Kidney capillary endothelial cell (primary cell): Measurements from ENCODE around the gene MYO15A.
"Not testable (repeated sequence)": the region's sequence is repeated elsewhere in the genome, so short reads cannot be mapped to it uniquely, and the experiment has no call there.

Source experiments
- DNase-seq: peaks from one replicate; pipeline ENCODE4 v3.0.0-alpha.2; 2018; ENCODE audit warnings: low spot score

MYO15A gene

DNA sequence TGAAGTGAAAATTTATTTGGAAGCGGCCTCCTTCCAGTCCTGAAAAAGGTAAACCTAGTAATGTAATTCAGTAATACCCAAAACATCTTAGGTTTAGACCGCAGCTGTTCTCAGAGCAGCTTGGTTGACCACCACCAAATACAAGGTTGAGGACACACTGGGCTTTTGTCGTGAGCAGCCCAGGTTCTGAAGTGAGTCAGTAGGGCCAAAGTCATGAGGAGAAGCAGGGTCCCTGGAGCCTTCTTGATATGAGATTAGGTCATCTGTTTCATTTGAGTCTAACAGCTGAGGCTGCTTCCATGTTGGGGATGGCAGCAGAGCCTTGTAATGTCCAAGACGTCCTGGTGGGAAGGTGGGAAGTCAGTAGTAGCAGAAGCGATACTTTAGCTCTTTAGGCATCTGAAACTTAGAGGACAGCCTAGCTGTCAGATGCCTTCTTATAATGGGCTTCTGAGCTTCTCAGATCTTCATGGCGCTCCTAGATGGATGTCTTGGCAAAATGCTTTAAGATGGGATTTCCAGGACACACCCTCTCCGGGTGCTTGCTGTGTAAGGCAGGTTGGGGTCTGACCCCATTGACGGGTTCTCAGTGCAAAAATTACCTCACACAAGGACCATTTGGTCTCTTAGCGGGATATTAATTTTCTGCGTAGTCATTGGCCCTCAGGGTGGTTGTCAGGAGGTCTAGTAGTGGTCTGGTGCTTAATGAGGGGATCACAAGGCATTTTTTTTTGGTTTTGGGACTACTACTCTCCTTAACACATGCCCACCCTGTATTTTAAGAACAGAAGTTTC is 77.5 kb downstream of the MYO15A start:
- DNase-seq, result no peak

GRCh38 chr17:18186627-18186982 is 78.0 kb downstream of the MYO15A start:
- no peak for DNase-seq

- no peak for DNase-seq
These were observed 78.7 kb downstream of the MYO15A start for GRCh38 chr17:18187226-18187625.

GRCh38 chr17:18187821-18188761 is 79.5 kb downstream of the MYO15A start:
- no peak for DNase-seq

- no peak for DNase-seq
These were observed 82.2 kb downstream of the MYO15A start for GRCh38 chr17:18190628-18191235.

GRCh38 chr17:18191236-18191667 is 82.7 kb downstream of the MYO15A start:
- DNase-seq, result peak; percentile 83

GRCh38 chr17:18191967-18192366 is 83.4 kb downstream of the MYO15A start:
- no peak for DNase-seq

DNA sequence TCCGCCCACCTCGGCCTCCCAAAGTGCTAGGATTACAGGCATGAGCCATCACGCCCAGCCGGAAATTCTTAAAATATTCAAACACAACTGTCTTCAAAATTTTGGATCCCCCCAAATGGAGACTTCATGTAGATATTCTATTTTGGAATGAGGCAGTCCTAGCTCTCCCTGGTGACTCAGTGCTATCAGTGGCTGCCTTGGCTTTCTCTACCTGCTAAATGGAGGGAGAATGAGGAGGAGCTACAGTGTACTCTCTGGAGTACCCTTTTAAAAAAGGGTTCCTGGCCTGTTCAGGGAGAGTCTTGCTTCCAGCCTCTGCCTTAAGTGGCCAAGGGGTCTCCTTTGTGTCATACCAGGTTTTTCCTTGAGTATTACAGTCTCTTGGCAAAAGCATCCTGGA is 85.8 kb downstream of the MYO15A start:
- no peak for DNase-seq

GRCh38 chr17:18194804-18195203 is 86.2 kb downstream of the MYO15A start:
- no peak for DNase-seq

- no peak for DNase-seq
These were observed 86.7 kb downstream of the MYO15A start for GRCh38 chr17:18195246-18195645.

GRCh38 chr17:18197535-18198194 is 89.1 kb downstream of the MYO15A start:
- no peak for DNase-seq

- no peak for DNase-seq
These were observed 90.0 kb downstream of the MYO15A start for GRCh38 chr17:18198530-18198929.

- DNase-seq, result no peak
These were observed 92.6 kb downstream of the MYO15A start for GRCh38 chr17:18201108-18201507.

- DNase-seq, result no peak
These were observed 94.8 kb downstream of the MYO15A start for GRCh38 chr17:18203308-18203707.

- DNase-seq, result no peak
These were observed 97.3 kb downstream of the MYO15A start for GRCh38 chr17:18205861-18206260.

GRCh38 chr17:18206962-18207361 is 98.4 kb downstream of the MYO15A start:
- no peak for DNase-seq

DNA sequence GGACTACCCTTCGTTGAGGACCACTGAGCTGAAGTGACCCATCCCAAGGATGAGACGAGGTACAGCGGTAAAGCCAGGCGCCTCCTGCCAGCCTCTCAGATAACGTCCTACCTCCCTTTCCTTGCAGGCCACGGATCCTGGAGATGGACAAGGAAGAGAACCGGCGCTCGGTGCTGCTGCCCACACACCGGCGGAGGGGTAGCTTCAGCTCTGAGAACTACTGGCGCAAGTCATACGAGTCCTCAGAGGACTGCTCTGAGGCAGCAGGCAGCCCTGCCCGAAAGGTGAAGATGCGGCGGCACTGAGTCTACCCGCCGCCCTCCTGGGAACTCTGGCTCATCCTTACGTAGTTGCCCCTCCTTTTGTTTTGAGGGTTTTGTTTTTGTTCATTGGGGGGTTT is 99.5 kb downstream of the MYO15A start:
- DNase-seq, result no peak

GRCh38 chr17:18213666-18214270 is 105.2 kb downstream of the MYO15A start:
- no peak for DNase-seq

GRCh38 chr17:18216906-18217305 is 108.3 kb downstream of the MYO15A start:
- not testable (repeated sequence) for DNase-seq

DNA sequence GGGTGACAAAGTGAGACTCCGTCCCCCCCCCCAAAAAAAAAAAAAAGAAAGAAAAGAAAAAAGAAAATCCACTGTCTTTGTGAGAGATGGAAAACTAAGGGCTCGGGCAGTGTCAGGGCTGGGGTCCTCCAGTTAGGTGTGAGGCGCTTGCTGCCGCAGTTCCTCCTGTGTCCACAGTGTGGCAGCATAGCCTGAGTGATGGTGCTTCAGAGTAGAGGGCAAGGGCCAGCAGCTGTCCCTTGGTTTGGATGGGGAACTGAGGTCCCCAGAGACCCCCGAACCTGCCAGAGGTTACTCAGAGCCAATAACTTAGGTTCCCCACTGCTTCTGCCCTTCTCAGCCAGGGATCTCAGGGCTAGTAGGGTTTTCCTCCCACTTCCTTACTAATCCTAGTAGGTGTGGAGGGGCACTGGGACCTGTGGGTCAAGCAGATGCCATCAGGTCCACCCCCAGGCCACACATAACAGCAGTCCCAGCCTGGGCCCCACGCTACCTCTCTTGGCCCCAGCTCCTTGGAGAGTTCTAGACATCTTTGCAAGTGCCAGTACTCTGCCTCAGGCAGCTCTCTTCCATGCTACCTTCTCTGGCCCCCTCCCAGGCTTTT is 109.0 kb downstream of the MYO15A start:
- peak; percentile 68 for DNase-seq

GRCh38 chr17:18218756-18219415 is 110.3 kb downstream of the MYO15A start:
- DNase-seq, result no peak
